Astrocyte (in vitro differentiated cells and primary cell): ENCODE data around the gene TLNRD1.

Experiments used
- EZH2 ChIP-seq: IDR thresholded peaks from 2 replicates; pipeline ENCODE4 v1.6.1; 2012; ENCODE audit warnings: mild to moderate bottlenecking, low read length, inconsistent platforms; ENCODE audit not compliant: insufficient read depth
- TF ChIP-seq, protein P1 (sequence below): IDR thresholded peaks from 2 replicates; pipeline ENCODE4 v1.5.1; 2011; ENCODE audit warnings: low read depth, mild to moderate bottlenecking, inconsistent platforms, low read length, moderate library complexity; ENCODE audit not compliant: insufficient read depth

DNA sequence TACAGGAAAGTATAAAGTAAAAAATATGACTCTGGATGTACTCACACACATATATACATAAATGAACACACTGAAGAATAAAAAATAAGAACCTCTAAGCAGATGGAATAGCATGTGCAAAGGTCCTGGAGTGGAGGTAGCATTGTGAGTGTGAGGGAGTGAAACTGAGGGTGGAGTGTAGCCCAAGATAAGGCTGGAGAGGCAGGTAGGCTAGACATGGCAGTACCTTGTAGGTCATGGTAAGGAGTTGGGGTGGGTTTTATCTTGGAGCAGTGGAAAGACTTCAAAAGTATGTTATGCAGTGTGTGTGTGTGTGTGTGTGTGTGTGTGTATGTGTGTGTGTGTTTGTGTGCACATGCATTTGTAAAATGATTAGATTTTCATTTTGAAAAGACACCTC is 49.5 kb downstream of the TLNRD1 start:
- TF ChIP-seq, protein P1, sequence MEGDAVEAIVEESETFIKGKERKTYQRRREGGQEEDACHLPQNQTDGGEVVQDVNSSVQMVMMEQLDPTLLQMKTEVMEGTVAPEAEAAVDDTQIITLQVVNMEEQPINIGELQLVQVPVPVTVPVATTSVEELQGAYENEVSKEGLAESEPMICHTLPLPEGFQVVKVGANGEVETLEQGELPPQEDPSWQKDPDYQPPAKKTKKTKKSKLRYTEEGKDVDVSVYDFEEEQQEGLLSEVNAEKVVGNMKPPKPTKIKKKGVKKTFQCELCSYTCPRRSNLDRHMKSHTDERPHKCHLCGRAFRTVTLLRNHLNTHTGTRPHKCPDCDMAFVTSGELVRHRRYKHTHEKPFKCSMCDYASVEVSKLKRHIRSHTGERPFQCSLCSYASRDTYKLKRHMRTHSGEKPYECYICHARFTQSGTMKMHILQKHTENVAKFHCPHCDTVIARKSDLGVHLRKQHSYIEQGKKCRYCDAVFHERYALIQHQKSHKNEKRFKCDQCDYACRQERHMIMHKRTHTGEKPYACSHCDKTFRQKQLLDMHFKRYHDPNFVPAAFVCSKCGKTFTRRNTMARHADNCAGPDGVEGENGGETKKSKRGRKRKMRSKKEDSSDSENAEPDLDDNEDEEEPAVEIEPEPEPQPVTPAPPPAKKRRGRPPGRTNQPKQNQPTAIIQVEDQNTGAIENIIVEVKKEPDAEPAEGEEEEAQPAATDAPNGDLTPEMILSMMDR = no peak
- no peak for TF ChIP-seq EZH2
